ENCODE data around the gene IFT88.

Gene IFT88

DNA sequence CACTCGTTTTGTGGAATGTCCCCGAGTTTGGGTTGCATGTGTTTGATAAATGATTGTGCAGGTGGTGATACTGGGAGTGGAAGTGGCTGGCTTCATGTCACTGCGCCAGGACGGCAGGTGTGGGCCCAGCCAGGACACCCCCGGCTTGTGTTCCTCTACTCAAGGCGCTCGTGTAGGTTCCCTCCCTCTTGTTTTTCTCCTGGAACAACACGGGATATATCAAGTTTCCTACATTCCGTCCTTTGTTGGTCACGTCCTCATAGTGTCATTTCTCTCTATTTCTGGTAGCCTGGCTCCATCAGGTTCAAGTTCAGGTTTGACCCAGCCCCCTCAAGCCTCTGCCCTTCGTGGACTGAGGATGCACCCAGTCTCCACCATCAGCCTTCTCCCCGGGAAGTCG lies 152.8 kb downstream of the IFT88 start:
- no peak for DNase-seq

- DNase-seq, result no peak
Observed at GRCh38 chr13:20720499-20720898, 153.5 kb downstream of the IFT88 start.

DNA sequence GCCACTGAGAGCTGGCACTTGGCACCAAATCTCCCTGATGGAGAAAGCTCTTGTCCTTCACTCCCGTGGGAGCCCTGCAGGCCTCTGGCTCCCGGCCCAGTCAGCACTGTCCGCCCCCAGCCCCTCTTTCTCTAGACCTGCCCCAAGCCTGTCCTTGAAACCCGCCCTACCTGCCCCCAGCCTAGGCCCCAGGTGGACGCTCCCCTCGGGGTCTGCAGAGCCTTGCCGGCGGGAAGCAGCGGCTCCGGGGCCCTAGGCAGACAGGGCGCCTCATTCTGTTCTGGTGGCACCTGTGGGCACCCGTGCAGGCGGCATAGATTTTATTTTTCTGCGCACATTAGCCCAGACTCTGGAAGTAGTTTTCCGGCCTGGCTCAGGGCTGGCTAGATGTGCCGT lies 154.1 kb downstream of the IFT88 start:
- no peak for DNase-seq

GRCh38 chr13:20721454-20722357 lies 154.7 kb downstream of the IFT88 start:
- no peak for DNase-seq

DNA sequence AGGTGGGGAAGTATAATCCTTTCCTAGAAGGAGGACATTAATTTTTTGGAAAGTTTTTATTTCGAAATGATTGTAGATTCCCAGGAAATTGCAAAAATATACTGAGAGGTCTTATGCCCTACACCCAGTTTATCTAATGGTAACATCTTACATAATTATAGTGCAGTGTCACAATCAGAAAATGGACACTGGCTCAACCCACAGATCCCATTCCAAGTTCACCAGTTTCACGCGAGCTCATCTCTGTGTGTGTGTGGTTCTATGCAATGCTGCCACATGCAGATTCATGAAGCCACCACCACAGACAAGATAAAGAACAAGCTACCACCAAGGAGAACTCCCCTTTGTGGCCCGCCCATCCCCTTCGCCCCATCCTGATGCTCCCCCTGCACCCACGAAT lies 160.9 kb downstream of the IFT88 start:
- DNase-seq, result no peak

DNA sequence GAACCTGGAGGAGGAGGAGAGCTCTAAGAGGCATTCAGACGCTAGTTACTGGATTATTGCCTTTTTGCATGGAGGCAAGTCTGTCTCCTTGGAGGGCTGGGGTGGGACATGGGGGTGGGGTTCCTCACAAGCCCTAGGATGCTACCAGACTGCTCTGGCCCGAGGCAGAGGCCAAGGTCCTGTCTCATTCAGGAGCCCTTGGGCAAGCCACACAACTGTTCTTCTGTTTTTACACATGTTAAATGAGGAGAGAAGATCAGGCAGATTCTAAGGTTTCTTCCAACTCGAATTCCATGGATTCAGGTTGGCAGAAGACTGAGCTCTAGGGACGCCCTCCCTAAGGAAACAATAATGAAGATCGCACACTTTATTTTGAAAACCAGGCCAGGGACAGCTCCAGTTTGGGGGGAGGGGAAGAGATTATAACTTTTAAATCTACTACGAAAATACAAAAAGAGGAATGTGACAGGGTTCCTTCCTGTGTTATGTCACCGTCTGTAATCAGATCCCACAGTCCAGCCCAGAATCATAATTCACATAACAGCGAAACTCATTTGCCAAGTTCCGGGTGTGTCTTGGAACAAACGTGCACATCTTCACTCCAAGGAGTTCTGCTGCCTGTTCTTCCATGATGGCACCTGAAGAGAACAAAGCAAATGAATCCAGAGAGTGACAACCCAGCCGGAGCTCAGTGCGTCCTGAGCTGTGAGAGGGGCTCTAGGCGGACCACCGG lies 161.8 kb downstream of the IFT88 start:
- no peak for DNase-seq

DNA sequence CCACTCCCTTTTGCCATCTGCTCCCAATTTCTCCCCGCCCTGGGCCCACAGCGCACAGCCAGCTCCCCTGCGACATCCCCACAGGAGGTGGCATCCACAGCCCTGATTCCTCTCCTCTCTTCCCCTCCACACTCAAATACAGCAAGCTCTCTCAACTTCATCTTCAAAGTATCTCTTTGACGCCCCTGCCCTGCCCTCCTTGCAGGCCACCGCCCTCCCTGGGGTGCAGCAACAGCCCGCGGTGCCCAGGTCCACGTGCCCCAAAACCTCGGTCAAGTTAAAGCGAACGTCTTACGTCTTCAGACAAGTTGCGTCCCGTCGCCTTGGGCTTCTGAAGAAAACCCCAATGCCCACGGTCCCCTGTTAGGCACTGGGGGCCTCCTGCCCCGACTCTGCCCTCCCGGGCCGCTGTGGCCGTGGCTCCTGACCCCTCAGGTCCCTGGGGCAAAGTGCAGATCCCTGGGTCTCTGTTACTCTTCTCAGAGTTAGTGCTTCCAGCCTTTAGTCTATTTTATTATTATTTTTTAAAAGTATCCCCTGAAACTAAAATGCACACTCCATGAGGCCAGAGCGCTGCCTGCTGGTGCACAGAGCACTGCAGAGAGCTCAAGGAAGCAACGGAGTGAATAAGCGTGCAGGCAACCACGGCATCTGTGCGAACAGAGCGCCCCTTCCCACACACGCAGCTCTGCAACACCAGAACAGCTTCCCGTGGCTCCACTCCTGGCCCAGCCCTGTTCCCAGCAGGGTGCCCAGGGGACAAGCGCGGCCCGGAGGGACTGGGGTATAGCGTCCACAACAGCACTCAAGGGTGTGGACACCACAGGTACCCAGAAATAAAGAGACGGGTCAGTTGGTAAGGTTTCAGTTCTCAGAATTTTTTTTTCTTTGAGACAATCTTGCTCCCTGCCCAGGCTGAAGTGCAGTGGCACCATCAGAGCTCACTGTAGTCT lies 163.0 kb downstream of the IFT88 start:
- no peak for DNase-seq

- DNase-seq, result no peak
Observed at GRCh38 chr13:20738616-20739015, 171.7 kb downstream of the IFT88 start.

DNA sequence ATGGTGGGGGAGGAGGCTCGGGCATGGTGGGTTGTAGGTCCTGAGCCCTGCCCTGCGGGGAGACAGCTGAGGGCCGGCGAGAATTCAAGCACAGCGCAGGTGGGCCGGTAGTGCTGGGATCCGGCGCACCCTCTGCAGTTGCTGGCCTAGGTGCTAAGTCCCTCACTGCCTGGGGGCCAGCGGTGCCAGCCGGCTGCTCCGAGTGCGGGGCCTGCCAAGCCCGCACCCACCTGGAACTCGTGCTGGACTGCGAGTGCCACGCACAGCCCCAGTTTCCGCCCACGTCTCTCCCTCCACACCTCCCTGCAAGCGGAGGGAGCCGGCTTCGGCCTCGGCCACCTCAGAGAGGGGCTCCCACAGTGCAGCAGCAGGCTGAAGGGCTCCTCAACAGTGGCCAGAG lies 173.1 kb downstream of the IFT88 start:
- DNase-seq, result no peak
